HG03439 (cell line): ENCODE results near the gene GUSB.
"Not testable (repeated sequence)": the region's sequence is repeated elsewhere in the genome, so short reads cannot be mapped to it uniquely, and the experiment has no call there.

ENCODE experiments used
- ATAC-seq: cut with Tn5 transposase; IDR thresholded peaks from one replicate; pipeline ENCODE4 v1.9.1; 2021; ENCODE audit warnings: mild to moderate bottlenecking, moderate library complexity; ENCODE audit not compliant: unreplicated experiment

The GUSB gene

DNA sequence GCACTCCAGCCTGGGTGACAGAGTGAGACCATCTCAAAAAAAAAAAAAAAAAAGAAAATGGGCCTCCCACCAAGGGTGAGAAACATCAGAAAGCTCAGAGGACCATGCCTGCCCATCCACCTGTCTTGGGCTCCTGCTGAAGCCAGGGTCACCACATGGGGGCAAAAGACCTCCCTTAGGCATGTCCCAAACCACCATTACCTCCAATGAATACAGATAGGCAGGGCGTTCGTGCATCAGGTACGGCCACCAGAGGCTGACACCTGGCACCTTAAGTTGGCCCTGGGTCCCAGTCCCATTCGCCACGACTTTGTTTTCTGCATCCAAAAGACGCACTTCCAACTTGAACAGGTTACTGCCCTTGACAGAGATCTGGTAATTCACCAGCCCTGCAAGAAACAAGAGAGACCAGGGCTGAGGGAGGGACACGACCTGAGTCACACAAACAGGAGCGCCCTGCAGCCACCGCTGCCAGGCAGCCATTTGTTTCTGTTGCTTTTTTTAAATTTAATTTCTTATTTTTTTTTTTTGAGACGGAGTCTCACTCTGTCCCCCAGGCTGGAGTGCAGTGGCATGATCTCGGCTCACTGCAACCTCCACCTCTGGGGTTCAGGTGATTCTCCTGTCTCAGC is 6.1 kb downstream of the GUSB start:
- ATAC-seq = no peak

DNA sequence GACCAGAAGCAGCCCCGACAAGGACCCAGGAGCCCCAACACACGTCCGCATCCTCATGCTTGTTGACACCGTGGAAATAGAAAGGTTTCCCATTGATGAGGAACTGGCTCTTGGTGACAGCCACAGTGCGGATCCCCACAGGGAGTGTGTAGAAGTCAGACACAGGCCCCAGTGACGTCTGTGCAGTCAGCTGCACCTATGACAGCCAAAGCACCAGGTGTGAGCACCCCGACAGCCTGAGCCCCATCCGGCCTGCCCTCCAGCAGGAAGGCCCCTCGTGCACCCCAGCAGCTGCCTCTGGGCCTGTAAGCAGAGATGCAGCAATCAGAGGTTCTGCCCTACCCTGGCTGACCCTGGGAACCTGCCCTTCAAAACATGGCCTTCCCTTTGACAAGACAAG is 7.1 kb downstream of the GUSB start:
- no peak for ATAC-seq

DNA sequence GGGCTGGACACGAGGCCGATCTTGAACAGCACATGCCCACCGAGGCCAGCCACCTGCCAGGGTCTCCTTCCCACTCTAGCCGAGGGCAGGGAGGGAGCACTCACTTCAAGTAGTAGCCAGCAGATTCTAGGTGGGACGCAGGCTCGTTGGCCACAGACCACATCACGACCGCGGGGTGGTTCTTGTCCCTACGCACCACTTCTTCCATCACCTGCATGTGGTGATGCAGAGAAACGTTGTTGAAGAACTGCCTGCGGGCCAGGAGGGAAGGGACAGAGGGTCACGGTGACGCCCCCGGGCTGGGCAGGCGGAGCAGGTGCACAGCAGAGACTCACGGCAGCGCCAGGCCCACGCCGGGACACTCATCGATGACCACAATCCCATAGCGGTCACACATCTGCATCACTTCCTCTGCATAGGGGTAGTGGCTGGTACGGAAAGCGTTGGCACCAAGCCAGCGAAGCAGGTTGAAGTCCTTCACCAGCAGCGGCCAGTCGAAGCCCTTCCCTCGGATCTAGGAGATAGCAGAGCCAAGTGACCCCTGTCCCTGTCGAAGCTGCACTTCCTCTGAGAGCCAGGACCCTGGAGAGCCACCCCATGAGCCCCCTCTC is 7.7 kb downstream of the GUSB start:
- no peak for ATAC-seq

DNA sequence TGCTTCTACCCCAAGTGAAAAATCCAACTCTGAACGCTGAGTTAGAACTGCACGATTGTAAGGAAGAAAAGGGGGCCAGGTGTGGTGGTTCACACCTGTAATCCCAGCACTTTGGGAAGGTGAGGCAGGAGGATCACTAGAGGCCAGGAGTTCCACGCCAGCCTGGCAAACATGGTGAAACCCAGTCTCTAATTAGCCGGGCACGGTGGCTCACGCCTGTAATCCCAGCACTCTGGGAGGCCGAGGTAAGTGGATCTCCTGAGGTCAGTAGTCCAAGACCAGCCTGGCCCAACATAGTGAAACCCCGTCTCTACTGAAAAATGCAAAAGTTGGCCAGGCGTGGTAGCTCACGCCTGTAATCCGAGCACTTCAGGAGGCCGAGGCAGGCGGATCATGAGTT is 9.0 kb downstream of the GUSB start:
- ATAC-seq = no peak

DNA sequence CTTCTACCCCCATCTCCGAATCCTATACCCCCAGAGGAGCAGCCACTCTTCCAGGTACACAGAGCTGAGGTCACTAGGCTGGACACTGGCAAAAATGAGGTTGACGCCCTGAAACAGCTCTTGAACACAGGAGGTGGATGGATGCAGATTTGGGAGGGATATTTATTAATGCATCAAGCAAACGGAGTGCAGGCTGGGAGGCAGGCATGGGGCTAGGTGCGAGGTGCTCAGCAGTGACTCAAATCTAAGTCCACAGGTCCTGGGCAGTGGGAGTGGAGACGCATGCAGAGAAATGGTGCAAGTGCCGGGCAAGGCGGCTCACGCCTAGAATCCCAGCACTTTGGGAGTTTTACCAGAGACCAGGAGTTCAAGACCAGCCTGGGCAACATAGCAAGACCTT is 11.0 kb downstream of the GUSB start:
- no peak for ATAC-seq

DNA sequence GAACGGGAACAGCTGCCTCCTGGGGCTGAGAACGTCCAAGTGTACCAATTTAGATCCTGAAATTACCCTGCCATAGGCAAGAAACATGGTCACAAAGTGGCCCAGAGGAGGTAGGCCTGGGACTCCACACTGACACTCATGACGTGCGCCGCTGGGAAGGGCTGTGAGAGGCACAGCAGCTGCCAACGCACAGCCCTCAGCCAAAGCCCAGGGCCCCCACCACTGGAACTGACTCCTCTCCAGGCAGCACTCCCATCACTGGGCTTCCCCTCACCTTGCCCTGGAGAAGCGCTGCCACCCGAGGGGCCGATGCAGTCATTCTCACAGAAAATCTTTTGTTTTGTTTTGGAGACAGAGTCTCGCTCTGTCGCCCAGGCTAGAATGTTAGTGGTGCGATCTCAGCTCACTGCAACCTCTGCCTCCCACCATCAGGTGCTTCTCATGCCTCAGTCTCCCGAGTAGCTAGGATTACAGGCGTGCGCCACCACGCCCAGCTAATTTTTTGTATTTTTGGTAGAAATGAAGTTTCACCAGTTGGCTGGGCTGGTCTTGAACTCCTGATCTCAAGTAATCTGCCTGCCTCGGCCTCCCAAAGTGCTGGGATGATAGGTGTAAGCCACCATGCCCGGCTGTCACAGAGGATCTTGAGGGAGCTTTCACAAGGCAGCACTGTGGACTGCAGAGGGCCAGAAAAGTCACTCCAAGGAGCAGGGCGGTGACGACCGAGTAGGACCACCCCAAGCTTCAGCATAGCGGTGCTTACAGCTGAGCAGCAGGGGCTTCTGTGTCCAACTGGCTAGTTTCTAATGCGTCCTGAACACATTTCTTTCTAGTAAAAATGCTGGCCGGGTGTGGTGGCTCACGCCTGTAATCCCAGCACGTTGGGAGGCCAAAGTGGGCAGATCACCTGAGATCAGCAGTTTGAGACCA is 13.5 kb downstream of the GUSB start:
- no peak for ATAC-seq

DNA sequence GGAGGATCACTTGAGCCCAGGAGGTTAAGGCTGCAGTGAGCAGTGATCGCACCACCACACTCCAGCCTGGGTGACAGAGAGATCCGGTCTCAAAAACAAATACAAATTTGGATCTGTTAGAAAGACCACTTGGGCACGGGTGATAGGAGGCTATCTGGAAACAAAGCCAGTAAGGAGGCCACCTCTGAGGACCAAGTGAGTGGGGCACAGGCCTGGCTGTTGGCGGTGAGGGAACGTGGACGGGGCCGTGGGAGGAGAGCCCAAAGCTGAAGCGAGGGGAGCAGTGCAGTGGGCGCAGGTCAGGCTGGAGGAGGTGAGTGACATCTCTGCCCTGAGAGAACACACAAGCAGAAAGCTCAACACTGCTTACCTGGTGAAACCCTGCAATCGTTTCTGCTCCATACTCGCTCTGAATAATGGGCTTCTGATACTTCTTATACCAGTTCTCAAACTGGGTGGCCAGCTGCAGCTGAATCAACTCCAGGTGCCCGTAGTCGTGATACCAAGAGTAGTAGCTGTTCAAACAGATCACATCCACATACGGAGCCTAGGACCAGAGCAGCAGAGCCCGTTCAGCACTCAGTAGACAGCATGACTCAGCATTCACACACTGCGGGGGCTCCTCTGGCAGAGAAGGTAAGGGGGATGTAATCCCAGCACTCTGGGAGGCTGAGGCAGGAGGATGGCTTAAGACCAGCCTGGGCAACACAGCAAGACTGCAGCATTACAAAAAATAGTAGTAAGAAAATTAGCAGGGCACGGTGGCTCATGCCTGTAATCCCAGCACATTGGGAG is 14.5 kb downstream of the GUSB start:
- ATAC-seq = no peak

DNA sequence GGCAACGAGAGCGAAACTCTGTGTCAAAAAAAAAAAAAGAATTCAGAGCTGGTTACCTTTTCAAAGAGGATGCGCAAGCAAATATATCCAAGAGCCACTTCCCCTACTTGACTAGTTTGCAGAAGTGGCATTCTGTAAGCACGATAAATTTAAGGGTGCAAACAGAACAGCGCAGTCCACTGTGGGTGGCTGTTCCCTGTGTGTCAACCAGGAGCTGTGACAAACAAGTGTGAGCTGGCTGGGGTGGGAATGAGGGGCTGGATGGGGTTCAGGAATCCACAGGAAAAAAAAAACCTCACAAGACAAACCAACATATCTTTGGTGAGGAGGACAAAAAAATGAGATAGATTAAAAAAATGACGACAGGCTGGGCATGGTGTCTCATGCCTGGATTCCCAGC is 15.9 kb downstream of the GUSB start:
- ATAC-seq = no peak

DNA sequence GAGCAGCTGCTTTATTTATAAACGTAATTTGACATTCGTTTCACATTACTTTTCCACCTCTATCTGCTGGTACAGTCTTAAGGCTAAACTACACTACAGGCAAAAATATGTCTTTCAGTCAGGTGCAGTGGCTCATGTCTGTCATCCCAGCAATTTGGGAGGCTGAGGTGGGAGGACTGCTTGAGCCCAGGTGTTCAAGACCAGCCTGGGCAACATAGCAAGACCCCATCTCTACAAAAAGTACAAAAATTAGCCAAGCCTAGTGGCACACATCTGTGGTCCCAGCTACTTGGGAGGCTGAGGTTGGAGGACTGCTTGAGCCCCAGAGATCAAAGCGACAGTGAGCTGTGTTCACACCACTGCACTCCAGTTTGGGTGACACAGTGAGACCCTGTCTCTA is 17.3 kb downstream of the GUSB start:
- not testable (repeated sequence) for ATAC-seq

DNA sequence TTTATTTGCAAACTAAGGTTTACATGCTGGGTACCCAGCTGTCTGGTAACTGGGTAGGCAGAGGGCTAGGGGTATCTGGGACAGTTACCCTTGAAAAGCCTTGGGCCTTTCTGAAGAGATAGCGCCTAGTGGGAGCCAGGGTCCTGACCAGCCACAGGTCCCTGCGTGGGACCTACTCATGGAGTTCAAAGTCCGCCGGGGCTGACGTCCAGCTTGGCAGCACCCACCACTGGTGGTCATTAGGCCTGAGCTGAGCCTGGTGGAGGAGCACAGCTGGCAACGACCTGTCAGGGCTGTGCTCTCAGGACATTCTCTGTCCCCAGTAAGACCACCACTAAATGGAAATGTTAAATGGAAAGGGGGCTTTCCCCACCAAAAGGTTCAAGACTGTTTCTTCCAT is 20.0 kb downstream of the GUSB start:
- no peak for ATAC-seq

DNA sequence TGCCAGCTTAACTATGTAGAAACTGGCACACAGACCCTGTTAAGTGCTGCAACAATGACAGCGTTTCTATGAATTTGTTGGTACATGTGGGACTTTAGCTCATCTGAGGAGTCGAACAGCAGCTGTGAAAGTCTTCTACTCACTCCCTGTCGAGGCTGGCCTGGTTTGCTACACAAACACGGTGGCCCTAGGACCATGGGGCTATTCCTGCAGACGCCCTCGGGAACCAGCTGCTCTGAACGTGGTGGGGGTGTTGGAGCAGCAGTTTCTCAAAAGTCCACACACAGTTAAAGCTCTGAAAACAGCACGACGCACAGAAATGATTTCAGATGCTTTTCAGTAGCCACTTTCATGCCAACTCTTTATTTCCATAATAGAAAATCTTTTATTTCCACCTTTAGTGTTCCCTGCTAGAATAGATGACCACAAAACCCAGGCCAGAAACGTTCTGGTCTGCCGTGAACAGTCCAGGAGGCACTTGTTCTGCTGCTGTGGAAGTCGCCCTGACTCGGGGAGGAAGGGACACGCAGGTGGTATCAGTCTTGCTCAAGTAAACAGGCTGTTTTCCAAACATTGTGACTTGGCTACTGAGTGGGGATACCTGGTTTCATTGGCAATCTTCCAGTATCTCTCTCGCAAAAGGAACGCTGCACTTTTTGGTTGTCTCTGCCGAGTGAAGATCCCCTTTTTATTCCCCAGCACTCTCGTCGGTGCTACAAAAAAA is 21.5 kb downstream of the GUSB start:
- ATAC-seq = no peak

DNA sequence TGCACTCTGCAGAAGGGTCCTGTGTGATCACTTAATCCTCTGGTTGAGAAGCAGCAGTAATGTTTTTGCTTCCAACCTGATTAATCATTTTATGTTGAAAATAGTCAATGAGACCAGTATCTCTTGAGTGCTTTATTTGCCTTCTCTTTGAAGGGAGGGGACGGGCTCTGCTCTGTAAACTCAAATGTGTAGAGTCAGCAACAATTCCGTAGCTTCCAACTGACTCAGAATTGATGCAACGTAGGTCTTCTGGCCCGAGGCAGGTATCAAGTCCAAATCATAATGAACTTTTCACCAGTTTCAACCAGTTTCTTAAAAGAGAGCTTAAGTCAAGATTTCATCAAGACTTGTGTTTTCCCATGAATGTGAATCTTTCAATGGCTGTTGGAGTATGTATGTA is 26.3 kb downstream of the GUSB start:
- no peak for ATAC-seq

DNA sequence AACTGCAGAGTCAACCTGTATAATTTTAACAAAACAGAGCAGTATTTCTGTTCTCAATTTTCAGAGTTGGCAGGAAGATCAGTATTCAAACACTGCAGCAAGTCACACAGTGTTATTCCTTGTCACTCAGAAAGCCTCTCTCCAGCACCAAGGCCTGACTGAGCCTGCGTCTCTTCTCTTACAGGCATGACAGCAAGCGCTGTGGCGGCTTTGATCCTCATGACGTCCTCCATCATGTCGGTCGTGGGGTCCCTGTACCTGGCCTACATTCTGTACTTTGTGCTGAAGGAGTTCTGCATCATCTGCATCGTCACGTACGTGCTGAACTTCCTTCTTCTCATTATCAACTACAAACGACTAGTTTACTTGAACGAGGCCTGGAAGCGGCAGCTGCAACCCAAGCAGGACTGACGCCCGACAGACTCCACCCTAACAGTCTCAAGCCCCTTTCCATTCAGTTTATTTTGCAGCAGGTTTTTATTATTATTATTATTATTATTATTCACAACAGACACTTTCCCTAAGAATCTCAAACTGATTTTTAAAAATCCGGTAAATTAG is 28.0 kb downstream of the GUSB start:
- no peak for ATAC-seq

DNA sequence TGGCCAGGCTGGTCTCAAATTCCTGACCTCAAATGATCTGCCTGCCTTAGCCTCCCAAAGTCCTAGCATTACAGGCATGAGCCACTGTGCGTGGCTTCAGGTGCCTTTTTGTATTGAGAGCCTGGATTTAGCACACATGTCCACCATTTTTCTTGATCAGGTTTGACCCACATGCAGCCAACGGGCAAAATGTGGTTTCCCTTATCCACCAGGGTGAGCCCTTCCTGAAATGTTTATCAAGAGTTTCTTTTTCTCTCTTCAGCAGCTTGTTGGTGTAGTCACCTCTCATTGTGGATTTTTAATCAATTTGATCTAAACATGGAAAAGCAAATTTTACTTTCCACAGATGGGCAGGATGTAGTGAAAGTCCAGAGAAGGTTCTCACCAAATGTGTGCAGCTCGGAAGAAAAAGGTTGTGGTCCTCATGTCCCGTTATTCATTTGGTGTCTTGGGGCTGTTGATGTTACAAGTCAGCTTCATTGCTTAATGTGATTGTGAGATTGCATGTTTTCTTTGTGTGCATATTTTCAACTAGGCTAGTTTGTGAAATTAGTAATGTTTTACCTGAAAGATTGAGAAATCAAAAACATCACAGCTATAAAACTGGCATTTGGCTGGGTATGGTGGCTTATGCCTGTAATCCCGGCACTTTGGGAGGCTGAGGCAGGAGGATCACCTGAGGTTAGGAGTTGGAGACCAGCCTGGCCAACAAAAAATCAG is 28.9 kb downstream of the GUSB start:
- ATAC-seq = no peak

DNA sequence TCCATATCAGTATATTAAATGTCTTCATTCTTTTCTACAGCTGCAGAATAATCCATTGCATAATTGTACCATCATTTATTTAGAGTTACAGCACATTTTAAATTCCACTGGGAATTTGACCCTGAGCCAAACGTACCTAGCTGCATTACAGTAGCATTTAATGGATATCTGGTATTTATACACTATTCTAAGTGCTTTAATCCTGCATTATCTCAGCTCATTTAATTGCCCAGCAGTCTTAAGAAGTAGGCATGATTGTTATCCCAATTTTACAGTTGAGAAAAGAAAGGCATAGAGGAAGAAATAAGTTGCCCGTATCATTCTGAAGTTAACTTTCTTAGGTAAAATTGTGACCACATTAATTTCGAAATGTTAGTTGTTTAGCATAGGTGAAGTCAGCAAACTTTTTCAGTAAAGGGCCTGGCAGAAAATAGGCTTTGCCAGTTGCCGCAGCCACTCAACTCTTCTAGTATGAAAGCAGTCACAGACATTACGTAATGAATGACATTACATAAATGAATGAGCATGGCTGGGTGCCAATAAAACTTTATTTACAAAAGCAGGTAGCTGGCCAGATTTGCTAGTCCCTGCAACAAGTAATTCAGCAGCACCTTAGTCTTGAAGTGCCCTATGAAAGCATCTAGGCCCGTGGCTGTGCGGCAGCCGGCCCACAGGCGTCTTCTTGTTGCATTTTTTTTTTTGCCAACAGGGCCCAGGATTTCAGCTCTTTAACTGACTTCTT is 30.0 kb downstream of the GUSB start:
- ATAC-seq = no peak

DNA sequence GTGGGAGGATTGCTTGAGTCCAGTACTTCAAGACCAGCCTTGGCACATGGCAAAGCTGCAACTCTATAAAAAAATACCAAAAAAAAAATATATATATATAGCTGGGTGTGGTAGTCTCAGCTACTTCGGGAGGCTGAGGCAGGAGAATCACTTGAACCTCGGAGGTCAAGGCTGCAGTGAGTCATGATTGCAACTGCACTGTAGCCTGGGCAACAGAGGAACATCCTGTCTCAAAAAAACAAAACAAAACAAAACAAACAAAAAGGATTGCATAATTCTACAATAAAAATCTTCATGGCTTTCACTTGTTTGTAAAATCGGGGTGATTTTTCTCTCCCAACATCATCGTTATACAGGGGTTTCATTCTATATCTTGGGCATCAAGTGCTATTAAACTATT is 35.1 kb downstream of the GUSB start:
- ATAC-seq = no peak

DNA sequence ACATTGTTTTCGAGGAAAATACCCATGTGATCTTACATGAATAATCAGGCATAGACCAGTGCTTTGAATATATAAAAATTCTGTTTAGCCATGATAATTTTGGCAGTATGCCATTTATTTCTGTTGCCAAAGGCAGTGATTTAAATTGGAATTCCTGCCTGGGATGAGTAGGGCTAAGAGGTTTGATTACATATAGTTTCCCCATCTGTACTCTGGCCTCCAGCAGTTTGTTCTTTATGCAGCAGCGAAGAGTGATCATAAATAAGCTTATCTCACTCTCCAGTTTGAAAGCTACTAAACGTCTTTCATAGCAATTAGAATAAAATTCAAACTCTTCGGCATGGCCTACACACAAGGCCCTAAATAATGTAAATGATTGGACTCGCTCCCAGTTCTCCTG is 36.2 kb downstream of the GUSB start:
- not testable (repeated sequence) for ATAC-seq

DNA sequence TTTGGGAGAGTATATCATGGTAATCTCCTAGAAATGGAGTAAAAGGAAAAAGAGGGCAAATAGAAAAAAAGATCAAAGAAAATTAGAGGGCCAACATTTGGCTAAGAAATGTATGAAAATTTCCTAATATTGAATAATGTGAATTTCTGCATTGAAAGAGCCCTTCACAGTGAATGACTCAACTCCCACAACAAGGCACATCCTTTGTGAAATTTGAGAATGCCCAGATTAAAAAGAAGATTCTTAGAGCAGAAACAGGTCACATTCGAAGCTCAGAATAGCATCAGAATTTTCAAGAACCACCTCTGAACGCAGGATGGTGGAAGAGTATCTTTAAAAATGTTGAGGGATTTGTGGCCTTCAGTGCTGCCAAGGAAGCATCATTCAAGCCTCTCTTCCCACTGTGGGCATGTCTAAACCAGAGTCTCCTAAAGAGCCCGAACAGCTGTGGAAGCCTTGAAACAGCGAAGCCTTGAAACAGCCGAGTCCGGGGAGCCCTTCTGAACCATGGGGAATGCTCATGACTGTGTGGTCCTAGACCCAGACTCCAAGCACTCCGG is 43.6 kb downstream of the GUSB start:
- ATAC-seq = no peak

DNA sequence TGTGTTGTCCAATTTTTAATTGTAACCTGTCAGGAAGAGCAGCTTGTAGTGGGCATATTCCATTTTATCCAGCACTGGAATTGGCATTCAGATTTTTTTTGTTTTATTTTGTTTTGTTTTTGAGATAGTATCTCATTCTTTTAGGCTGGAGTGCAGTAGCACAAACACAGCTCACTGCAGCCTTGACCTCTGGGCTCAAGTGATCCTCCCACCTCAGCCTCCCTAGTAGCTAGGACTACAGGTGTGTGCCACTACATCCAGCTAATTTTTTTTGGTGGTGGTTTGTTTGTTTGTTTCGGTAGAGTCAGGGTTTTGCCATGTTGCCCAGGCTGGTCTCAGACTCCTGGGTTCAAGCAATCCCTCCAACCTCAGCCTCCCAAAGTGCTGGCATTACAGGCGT is 44.7 kb downstream of the GUSB start:
- ATAC-seq = no peak
